SK-N-DZ (cell line): ENCODE results near the gene PIGN.
"Not testable (repeated sequence)": the region's sequence is repeated elsewhere in the genome, so short reads cannot be mapped to it uniquely, and the experiment has no call there.

Experiments
- DNase-seq: peaks from one replicate; pipeline ENCODE4 v3.0.0-alpha.2; 2015; ENCODE audit warnings: low spot score

PIGN gene

GRCh38 chr18:62061821-62062478, 124.9 kb downstream of the PIGN start:
- no peak for DNase-seq

- DNase-seq = no peak
Measured at GRCh38 chr18:62060820-62061219, 126.0 kb downstream of the PIGN start.

- no peak for DNase-seq
Measured at GRCh38 chr18:62054929-62055498, 131.8 kb downstream of the PIGN start.

GRCh38 chr18:62048279-62048678, 138.6 kb downstream of the PIGN start:
- DNase-seq = no peak

GRCh38 chr18:62045316-62045715, 141.5 kb downstream of the PIGN start:
- DNase-seq = no peak

GRCh38 chr18:62044490-62045000, 142.3 kb downstream of the PIGN start:
- no peak for DNase-seq

GRCh38 chr18:62037989-62038778, 148.7 kb downstream of the PIGN start:
- no peak for DNase-seq

GRCh38 chr18:62037012-62037742, 149.7 kb downstream of the PIGN start:
- DNase-seq = no peak

- DNase-seq = not testable (repeated sequence)
Measured at GRCh38 chr18:62034286-62034685, 152.6 kb downstream of the PIGN start.

- DNase-seq = no peak
Measured at GRCh38 chr18:62033756-62034155, 153.1 kb downstream of the PIGN start.

GRCh38 chr18:62033207-62033606, 153.6 kb downstream of the PIGN start:
- DNase-seq = no peak

GRCh38 chr18:62030091-62030985, 156.5 kb downstream of the PIGN start:
- DNase-seq = peak; percentile 42

GRCh38 chr18:62028715-62029114, 158.1 kb downstream of the PIGN start:
- no peak for DNase-seq

GRCh38 chr18:62027914-62028520, 158.8 kb downstream of the PIGN start:
- no peak for DNase-seq

- DNase-seq = no peak
Measured at GRCh38 chr18:62026586-62026985, 160.3 kb downstream of the PIGN start.

- DNase-seq = no peak
Measured at GRCh38 chr18:62024983-62025382, 161.9 kb downstream of the PIGN start.

- no peak for DNase-seq
Measured at GRCh38 chr18:62023536-62023935, 163.3 kb downstream of the PIGN start.

- no peak for DNase-seq
Measured at GRCh38 chr18:62018759-62019041, 168.2 kb downstream of the PIGN start.

GRCh38 chr18:62018034-62018758, 168.7 kb downstream of the PIGN start:
- no peak for DNase-seq

- DNase-seq = no peak
Measured at GRCh38 chr18:62017618-62018017, 169.2 kb downstream of the PIGN start.
